HFF-Myc (cell line): ENCODE measurements around the gene CDH4.

Experiments
- DNase-seq: peaks from one replicate; pipeline ENCODE4 v3.0.0-alpha.2; 2011; ENCODE audit warnings: low read depth; ENCODE audit errors: extremely low read depth
- H3K4me3 ChIP-seq: replicated peaks from 2 replicates; pipeline ENCODE4 v1.5.1; 2011; ENCODE audit warnings: low read depth, mild to moderate bottlenecking, control low read depth, low read length
- TF ChIP-seq, protein P1 (sequence below): IDR thresholded peaks from 2 replicates; pipeline ENCODE4 v1.5.1; 2012; ENCODE audit warnings: mild to moderate bottlenecking, low read depth, low read length, control low read depth; ENCODE audit errors: missing control alignments

CDH4 gene

DNA sequence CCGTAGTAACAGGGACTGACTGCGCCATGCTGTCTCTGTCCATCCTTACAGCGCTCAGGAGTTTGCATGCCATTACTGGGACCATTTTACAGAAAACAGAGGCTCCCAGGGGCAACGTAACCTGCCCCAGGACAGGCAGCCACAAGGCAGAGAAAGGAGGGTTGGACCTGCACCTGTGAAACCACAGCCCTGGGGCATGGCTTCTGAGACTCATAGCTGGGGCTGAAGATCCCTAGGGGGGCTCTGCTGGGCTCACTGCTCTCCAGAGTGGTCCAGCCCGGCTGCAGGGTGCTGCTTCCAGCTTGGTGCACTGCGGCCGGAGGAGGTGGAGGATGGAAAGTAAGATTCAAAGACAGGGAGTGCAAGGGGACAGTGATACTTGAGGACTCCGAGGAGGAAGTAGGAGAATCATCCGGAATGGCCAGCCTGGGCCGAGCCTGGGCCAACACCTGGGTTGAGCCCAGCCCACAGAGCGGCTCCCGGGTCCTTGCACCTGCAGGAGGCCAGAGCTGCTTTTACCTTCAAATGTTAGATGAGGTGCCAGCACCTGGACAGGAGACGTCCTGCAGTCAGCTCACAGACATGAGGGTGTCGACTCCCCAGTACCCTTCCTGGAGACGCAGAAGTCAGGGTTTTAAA is 183.2 kb downstream of the CDH4 start:
- no peak overlapping the region for H3K4me3 ChIP-seq
- TF ChIP-seq, protein P1, sequence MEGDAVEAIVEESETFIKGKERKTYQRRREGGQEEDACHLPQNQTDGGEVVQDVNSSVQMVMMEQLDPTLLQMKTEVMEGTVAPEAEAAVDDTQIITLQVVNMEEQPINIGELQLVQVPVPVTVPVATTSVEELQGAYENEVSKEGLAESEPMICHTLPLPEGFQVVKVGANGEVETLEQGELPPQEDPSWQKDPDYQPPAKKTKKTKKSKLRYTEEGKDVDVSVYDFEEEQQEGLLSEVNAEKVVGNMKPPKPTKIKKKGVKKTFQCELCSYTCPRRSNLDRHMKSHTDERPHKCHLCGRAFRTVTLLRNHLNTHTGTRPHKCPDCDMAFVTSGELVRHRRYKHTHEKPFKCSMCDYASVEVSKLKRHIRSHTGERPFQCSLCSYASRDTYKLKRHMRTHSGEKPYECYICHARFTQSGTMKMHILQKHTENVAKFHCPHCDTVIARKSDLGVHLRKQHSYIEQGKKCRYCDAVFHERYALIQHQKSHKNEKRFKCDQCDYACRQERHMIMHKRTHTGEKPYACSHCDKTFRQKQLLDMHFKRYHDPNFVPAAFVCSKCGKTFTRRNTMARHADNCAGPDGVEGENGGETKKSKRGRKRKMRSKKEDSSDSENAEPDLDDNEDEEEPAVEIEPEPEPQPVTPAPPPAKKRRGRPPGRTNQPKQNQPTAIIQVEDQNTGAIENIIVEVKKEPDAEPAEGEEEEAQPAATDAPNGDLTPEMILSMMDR = no peak
- no peak for DNase-seq

DNA sequence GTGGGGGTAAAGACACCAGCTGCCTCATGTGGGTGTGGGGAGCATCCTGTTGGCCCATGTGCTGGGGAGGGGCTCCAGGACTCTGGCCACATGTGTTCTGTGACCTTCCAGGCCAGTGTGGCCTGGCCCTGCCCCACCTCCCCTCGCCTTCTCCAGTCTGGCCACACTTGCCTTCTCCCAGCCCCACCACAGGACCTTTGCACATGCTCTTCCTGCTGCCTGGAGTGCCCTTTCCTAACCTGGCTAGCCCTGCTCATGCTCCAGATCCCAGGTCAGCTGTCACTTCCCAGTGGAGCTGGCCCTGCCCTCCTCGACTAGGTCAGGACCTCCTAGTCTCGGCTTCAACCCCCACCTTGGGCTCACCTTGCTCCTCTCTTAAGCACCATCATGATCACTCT is 183.8 kb downstream of the CDH4 start:
- no peak for DNase-seq
- TF ChIP-seq, protein P1 = no peak
- H3K4me3 ChIP-seq = no peak overlapping the region

DNA sequence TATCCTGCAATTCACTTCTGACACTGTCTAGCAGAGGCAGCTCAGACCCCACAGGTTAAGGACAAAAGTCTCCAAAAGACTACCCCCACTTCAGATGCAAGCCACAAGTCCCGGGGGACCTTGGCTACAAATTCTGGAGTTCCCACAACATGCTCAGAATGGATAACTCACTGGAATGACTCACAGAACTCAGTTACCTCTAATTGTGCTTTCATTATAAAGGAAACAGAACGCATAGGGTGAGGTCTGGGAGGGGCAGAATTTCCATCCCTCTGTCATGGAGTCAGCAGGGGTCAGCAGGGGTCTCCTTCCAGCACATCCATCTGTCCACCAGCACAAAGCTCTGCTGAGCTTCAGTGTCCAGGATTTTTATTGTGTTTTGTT is 184.2 kb downstream of the CDH4 start:
- no peak for DNase-seq
- TF ChIP-seq, protein P1 = no peak
- H3K4me3 ChIP-seq = no peak overlapping the region

DNA sequence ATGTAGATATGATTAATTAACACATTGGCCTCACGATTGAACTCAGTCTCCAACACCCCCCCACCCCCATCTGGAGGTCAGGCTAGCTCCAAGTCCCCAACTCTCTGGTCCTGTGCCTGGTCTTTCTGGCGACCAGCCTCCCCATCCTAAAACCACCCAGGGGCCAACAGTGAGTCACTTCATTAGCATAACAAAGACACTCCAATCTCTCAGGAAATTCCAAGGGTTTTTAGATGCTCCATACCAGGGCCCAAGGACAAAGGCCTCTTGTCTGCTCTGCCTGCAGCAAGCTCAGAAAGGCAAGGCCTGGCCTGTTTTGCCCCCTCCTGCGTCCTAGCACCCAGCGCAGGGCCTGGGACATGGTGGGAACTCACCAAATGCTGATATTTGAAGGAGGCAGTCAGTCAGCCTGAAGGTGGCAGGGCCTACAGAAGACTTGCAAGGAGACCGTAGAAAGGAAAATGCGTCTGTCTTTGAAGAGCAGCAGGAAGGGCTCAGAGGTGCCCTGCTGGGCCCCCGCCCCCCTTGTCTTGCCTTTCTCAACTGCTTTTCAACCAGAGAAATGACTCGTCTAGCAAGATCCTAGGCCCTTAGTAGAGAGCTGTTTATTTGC is 184.7 kb downstream of the CDH4 start:
- peak; percentile 12 for DNase-seq
- no peak overlapping the region for H3K4me3 ChIP-seq

DNA sequence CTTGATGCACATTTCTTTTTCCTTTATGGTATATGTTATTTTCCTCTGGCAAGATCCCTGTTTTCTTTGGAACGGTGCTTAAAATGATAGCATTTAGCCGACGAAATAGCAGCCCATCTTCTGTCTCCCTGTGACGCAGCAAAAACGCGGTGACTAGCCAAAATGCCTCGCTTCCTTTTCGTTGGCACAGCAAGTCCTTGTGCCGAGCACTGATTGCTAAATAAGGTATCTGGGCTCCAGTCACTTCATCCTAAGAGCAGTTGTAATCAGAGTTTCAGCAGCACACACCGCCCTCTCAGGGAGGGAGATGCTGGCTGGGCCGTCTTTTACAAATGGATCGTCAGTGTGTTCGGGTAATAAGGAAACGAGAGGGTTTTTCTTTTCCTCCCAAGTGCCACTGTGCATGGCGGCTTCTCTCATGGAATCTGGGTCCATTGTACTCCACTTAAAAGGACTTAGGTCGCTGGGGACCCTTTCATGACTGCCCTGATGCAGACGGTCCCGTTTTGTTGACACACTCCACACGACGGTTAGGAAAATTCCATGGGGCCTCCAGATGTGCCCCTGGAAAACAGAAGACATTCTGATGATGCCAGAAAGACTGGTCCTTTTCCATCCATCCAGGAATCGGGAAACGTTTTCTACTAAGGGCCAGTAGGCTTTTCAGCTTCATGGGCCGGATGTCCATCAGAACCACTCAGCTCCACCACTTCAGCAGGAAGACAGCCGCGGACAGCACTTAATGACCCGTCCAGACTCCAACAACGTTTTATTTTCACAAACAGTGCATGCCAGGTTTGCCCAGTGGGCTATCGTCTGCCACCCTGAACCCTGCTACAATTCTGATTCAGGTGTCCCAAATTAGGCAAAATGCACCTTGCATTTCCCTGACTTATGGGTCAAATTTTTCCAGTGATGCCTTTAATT is 185.5 kb downstream of the CDH4 start:
- TF ChIP-seq, protein P1 = no peak
- no peak for DNase-seq
- H3K4me3 ChIP-seq = no peak overlapping the region

More for the DNA sequence above, 184.7 kb downstream of the CDH4 start:
- TF ChIP-seq, protein P1 = no peak

DNA sequence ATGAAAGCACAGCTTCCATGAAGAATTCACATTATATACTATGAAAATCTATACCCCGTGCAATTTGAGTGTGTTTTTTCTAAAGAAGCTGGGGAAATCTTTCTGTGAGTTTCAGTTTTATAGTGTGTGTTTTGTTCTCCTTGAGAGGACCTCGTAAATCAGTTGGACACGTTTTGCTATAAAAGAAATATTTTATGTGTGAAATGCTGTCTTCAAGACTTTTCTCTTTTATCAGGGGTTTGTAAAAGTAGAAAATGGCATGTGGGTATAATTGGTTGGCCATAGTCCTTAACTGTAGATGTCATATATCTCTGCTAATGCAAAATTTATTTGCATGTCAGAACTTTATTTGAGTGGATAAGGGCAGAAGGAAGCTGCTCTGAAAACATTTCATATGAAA is 186.2 kb downstream of the CDH4 start:
- TF ChIP-seq, protein P1 = no peak
- no peak overlapping the region for H3K4me3 ChIP-seq
- no peak for DNase-seq
